Esophagus squamous epithelium (tissue), 5 donors: Measurements from ENCODE around the gene AMBP. TPM values are rescaled to one million over a fixed set of nuclear protein-coding genes. Genes with fewer than 3 reads are reported as not detected.

Experiments
- DNase-seq: peaks from one replicate; lab custom pipeline; 2025; lab: John Stamatoyannopoulos, UW
- H3K27ac ChIP-seq, 4 donors: fragments of 200-600 bp; sonication (generic); one replicate each; pipeline ENCODE4 v1.5.1; 2016 to 2019; ENCODE audit warnings: mild to moderate bottlenecking in 1 of 4
- H3K27me3 ChIP-seq, 4 donors: fragments of 200-600 bp; sonication (generic); 1 replicate in 3 of 4; 2 replicates in 1 of 4; pipeline versions ENCODE4 v1.5.1 to v1.6.0; 2017 to 2021; ENCODE audit warnings: antibody characterized with exemption in 1 of 4
- H3K36me3 ChIP-seq, 3 donors: fragments of 200-600 bp; sonication (generic); one replicate each; pipeline ENCODE4 v1.5.1; 2016 to 2019
- H3K4me1 ChIP-seq, 3 donors: fragments of 200-600 bp; sonication (generic); one replicate each; pipeline ENCODE4 v1.5.1; 2017 to 2019
- H3K4me3 ChIP-seq, 4 donors: fragments of 200-600 bp; sonication (generic); 1 replicate in 3 of 4; 2 replicates in 1 of 4; pipeline ENCODE4 v1.5.1; 2016 to 2019; ENCODE audit warnings: mild to moderate bottlenecking in 2 of 4, moderate library complexity in 1 of 4
- H3K9me3 ChIP-seq, 3 donors: fragments of 200-600 bp; sonication (generic); one replicate each; pipeline ENCODE4 v1.5.1; 2016 to 2019
- POLR2A ChIP-seq, 4 donors: fragments of 450-650 bp; IDR thresholded peaks; one replicate each; pipeline ENCODE4 v1.6.1; 2017; ENCODE audit warnings: antibody characterized with exemption in 4 of 4, mild to moderate bottlenecking in 4 of 4, moderate library complexity in 3 of 4
- WGBS, 2 donors: methylation state at CpG; one replicate each; pipeline ENCODE4 v1.1.5; 2018; 5-methylcytosine and 5-hydroxymethylcytosine counted together
- intact Hi-C: fragments of 100-400 bp; cut with DNase I; formaldehyde crosslinking; loops from one replicate; pipeline ENCODE4 v1.15.0; 2022
- total RNA-seq, 4 donors: library from RNA; depleted of rRNA; stranded (reverse); fragments of >200 nt; gene quantifications; one replicate each; pipeline ENCODE4 v1.1.0, GENCODE V29; 2016
- TF ChIP-seq, protein P1 (sequence below), 6 experiments: fragments of 450-650 bp in 4 of 6; fragments of 200-600 bp in 2 of 6; sonication (generic) in 2 of 6; IDR thresholded peaks; one replicate each; pipeline ENCODE4 v1.5.1; 2016 to 2019; ENCODE audit warnings: antibody characterized with exemption in 6 of 6, mild to moderate bottlenecking in 4 of 6, moderate library complexity in 4 of 6
- donor health status: DM: yes; HTN: yes; CAD: no.

Gene AMBP
- total RNA-seq, 4 donors from 2014 or later, result 0.19 to 2.5 TPM; not detected in 2

DNA sequence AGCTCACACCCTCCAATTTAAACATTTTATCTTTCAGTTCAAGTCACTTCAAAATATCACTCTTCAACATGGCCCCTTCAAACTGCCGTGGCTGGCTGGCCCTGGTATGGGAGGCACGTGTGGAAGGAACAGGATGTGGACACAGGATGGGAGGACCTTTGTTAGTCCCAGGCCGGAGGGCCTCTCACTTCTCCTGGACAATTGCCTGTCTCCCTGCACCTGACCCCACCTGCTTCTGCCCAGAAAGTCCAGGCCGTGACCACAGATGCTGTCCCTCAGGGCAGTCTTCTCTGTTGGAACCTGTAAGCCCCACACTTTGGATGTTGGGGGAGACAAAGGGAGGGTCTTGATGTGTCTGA lies 19.4 kb downstream of the AMBP start:
- no peak overlapping the region for H3K27ac ChIP-seq
- peaks cover 0 to 2% (median 0%) of the 10 kb centered on the region in 3 donors for H3K36me3 ChIP-seq
- 73 to 87% methylated on average over 2 to 4 of the region's 4 CpGs for WGBS, 2 donors
- intact Hi-C loops, result no loop called here
- peaks cover 0 to 10% (median 0%) of the 10 kb centered on the region in 4 donors for H3K27me3 ChIP-seq
- TF ChIP-seq, protein P1, sequence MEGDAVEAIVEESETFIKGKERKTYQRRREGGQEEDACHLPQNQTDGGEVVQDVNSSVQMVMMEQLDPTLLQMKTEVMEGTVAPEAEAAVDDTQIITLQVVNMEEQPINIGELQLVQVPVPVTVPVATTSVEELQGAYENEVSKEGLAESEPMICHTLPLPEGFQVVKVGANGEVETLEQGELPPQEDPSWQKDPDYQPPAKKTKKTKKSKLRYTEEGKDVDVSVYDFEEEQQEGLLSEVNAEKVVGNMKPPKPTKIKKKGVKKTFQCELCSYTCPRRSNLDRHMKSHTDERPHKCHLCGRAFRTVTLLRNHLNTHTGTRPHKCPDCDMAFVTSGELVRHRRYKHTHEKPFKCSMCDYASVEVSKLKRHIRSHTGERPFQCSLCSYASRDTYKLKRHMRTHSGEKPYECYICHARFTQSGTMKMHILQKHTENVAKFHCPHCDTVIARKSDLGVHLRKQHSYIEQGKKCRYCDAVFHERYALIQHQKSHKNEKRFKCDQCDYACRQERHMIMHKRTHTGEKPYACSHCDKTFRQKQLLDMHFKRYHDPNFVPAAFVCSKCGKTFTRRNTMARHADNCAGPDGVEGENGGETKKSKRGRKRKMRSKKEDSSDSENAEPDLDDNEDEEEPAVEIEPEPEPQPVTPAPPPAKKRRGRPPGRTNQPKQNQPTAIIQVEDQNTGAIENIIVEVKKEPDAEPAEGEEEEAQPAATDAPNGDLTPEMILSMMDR (IDR thresholded peaks at IDR 0.05), result no peak
- TF ChIP-seq POLR2A (IDR thresholded peaks at IDR 0.05), result no peak
- H3K9me3 ChIP-seq, result no peaks in the 10 kb centered on the region
- H3K4me3 ChIP-seq, result no peak overlapping the region
- H3K4me1 ChIP-seq, result no peaks in the 10 kb centered on the region
- no peak for DNase-seq

DNA sequence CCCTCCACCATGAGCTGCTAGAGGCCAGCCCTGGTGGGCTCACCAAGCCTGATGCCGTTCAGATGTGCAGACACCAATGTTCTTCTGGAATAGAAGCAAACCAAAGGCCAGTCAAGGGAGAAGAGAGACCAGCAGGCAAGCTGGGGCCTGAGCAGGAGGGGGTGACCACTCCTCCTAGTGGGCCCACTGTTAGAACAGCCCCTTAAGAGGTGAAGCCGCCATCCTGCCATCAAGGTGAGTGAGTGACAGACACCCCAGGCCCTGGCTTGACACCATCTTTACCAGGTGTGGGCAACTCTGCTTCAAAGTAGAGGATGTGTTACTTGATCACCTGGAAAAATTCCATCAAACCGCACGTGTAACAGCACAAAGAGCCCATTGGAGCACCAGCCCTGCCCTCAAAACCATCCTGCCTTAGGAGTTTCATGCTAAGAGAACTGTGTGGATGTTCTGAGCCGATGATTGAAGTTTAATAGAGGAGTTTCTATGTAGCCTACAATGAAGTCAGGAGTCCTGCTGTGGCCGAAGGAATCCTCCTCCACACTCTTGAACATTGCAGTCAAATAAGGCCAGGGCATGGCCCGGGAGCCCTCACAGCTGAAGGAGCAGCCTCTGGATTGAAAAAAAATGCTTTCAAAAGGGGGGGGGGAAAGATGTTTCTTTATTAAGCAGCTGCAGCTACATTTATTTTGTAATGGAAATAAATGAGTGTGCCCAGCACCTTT lies 20.8 kb downstream of the AMBP start:
- Histone ChIP-seq H3K4me1 (no peaks in the 10 kb centered on the region), H3K27me3 (peaks cover 0 to 3% (median 0%) of the 10 kb centered on the region in 4 donors), H3K9me3 (no peaks in the 10 kb centered on the region), H3K4me3 (no peak overlapping the region), H3K36me3 (peaks cover 0 to 12% (median 0%) of the 10 kb centered on the region in 3 donors), H3K27ac (no peak overlapping the region)
- intact Hi-C loops, result no loop called here
- TF ChIP-seq POLR2A (IDR thresholded peaks at IDR 0.05), result no peak
- TF ChIP-seq, protein P1 (IDR thresholded peaks at IDR 0.05), result no peak
- no peak for DNase-seq
- WGBS, 2 donors, result 75 to 77% methylated on average over 6 to 7 of the region's 7 CpGs

DNA sequence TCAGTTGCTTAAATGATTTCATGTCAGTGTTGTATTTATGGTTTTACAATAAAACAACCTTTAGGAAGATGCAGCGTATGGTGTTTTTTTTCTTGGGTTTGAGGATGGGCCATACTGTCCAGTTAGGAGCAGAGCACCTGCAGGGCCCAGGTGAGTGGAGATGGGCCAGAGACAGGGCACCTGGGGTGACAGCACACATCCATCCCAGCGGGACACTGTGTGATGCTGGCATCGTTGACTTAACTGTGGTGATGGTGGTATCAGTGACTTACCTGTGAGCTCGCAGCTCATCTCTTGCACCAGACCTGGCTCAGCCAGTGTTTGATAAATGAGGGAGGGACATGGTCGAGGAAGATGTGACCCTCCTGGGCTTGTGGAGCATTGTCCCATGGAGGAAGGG lies 21.6 kb downstream of the AMBP start:
- Histone ChIP-seq H3K4me1 (no peaks in the 10 kb centered on the region), H3K4me3 (no peak overlapping the region), H3K36me3 (peaks cover 0 to 20% (median 0%) of the 10 kb centered on the region in 3 donors), H3K27me3 (no peaks in the 10 kb centered on the region), H3K27ac (no peak overlapping the region), H3K9me3 (no peaks in the 10 kb centered on the region)
- DNase-seq, result no peak
- TF ChIP-seq, protein P1 (IDR thresholded peaks at IDR 0.05), result no peak
- TF ChIP-seq POLR2A (IDR thresholded peaks at IDR 0.05), result no peak
- intact Hi-C loops, result no loop called here
- 81 to 90% methylated on average over 4 to 5 of the region's 5 CpGs for WGBS, 2 donors

DNA sequence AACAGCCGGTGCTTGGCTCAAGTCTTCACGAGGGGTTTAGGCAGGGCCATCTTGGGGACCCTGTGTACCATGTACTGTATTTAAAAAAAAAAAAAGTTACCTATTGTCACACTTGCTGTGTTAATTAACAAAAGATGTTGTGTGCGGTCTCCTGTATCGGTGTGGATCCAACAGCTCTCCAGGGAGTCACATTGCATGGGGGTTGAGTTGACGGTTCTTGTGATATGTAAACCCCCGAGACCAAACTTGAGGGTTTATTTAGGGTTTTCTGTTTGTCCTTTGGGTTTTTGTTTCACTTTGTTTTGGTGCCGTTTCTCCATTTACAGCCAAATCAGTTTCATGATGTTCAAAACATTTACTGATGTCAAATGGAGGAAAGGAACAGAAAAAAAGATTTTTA lies 22.2 kb downstream of the AMBP start:
- TF ChIP-seq, protein P1 (IDR thresholded peaks at IDR 0.05), result no peak
- TF ChIP-seq POLR2A (IDR thresholded peaks at IDR 0.05), result no peak
- Histone ChIP-seq H3K4me1 (no peaks in the 10 kb centered on the region), H3K27ac (no peak overlapping the region), H3K4me3 (no peak overlapping the region), H3K27me3 (no peaks in the 10 kb centered on the region), H3K36me3 (peaks cover 0 to 27% (median 0%) of the 10 kb centered on the region in 3 donors), H3K9me3 (no peaks in the 10 kb centered on the region)
- intact Hi-C loops, result no loop called here
- WGBS, 2 donors, result 78 to 90% methylated on average over 7 of the region's 7 CpGs
- no peak for DNase-seq

DNA sequence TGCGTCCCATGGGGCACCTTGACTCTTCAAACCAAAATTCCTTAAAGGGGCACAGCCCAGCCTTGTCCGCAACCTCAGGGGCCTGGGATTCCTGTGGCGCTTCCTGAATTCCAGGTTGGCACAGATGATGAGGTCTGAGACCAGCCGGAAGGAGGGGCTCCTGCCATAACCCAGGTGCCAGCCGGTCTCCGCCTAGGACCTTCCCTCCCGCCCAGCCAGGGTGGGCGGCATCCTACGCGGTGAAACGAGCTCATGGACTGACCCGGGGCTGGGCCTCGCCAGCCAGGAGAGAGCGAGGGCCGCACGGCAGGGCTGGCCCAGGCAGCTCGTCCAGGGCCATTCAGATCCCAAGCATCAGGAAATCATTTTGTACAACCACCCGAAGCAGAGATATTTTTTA lies 23.0 kb downstream of the AMBP start:
- 87 to 88% methylated on average over 10 to 15 of the region's 18 CpGs for WGBS, 2 donors
- Histone ChIP-seq H3K27ac (no peak overlapping the region), H3K27me3 (no peaks in the 10 kb centered on the region), H3K4me1 (no peaks in the 10 kb centered on the region), H3K9me3 (no peaks in the 10 kb centered on the region), H3K36me3 (peaks cover 0 to 35% (median 0%) of the 10 kb centered on the region in 3 donors), H3K4me3 (no peak overlapping the region)
- intact Hi-C loops, result no loop called here
- no peak for DNase-seq
- TF ChIP-seq POLR2A (IDR thresholded peaks at IDR 0.05), result no peak
- TF ChIP-seq, protein P1 (IDR thresholded peaks at IDR 0.05), result no peak
